ENCODE results near the gene CPPED1.

DNA sequence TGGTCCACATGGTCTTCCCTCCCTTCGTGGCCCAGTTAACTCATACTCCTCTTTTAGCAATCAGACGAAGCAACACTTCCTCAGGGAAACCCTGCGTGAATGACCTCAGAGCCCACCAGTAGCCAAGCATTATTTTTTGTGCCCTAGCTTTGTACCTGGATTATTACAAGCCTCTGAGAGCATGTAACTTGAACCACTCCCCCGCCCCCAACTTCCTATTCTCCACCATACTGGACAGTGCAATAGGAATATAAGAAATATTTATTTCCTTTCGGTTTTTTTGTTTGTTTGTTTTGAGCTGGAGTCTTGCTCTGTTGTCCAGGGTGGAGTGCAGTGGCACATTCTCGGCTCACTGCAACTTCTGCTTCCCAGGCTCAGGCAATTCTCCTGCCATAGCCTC is 2.9 kb downstream of the CPPED1 start:
- no peak for TF ChIP-seq HDGF (IDR thresholded peaks at IDR 0.05; ENCODE audit: borderline replicate concordance)
- no peak for TF ChIP-seq NFRKB (IDR thresholded peaks at IDR 0.05)
- no peak for TF ChIP-seq SP1 (IDR thresholded peaks at IDR 0.05)
- no peak for TF ChIP-seq BHLHE40 (IDR thresholded peaks at IDR 0.05; ENCODE audit: borderline replicate concordance)
- TF ChIP-seq FOXM1 (IDR thresholded peaks at IDR 0.05; ENCODE audit: borderline replicate concordance): no peak
- TF ChIP-seq ELF4 (IDR thresholded peaks at IDR 0.05): no peak
- TF ChIP-seq CTBP1 (IDR thresholded peaks at IDR 0.05; ENCODE audit: borderline replicate concordance): no peak
- TF ChIP-seq PKNOX1 (IDR thresholded peaks at IDR 0.05): no peak
- TF ChIP-seq FOXA1 (IDR thresholded peaks at IDR 0.05): no peak
- TF ChIP-seq L3MBTL2 (conservative IDR thresholded peaks at IDR 0.05): no peak
- no peak for TF ChIP-seq FOXK2 (IDR thresholded peaks at IDR 0.05)
- TF ChIP-seq SUZ12 (IDR thresholded peaks at IDR 0.05): no peak
- no peak for TF ChIP-seq ARNT (IDR thresholded peaks at IDR 0.05)
- no peak for TF ChIP-seq LEF1 (IDR thresholded peaks at IDR 0.05; ENCODE audit: borderline replicate concordance)

Data from HEK293T (cell line).